Anterior cingulate cortex (tissue), 58 donors: ENCODE results near the gene BCDIN3D.

ENCODE experiments used
- DNase-seq, 58 donors: peaks; one replicate each; lab custom pipeline; 2025; lab: John Stamatoyannopoulos, UW

BCDIN3D gene

DNA sequence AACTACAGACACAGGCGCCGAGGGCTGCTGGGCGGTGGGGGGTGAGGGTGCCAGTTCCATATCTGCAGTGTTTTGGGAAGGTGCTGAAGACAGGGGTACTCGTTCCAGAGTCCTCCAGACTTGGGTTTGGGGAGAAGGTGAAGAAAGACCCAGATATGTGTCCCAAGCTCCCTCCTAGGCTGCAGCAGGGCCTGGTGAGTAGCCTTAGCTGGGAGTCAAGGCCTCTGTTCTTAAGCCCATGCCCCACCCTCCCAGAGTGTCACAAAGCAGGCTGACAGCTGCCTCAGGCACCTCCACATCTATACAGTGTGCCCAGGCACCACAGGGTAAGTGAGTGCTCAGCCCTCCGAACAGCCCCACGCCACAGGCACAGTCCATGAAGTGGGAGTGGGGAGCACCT is 19.0 kb downstream of the BCDIN3D start:
- no peak for DNase-seq

DNA sequence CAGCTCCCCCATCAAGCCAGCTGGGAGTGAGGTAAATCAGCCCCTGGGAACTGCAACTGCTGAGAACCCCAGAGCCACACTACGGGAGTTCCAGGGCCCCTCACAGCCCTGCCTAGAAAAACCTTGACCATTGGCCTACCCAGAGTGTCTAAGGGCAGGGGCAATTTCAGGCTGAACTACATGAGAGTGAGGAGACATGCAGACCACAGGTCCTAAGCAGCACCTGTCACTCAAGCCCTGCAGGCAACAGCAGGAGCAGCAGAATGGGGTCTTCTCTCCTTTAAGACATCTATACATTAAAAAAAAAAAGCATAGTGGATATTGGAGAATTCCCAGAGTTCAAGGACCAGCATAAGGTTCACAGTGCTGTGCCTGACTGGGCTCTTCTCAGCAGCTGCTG is 19.6 kb downstream of the BCDIN3D start:
- no peak for DNase-seq

DNA sequence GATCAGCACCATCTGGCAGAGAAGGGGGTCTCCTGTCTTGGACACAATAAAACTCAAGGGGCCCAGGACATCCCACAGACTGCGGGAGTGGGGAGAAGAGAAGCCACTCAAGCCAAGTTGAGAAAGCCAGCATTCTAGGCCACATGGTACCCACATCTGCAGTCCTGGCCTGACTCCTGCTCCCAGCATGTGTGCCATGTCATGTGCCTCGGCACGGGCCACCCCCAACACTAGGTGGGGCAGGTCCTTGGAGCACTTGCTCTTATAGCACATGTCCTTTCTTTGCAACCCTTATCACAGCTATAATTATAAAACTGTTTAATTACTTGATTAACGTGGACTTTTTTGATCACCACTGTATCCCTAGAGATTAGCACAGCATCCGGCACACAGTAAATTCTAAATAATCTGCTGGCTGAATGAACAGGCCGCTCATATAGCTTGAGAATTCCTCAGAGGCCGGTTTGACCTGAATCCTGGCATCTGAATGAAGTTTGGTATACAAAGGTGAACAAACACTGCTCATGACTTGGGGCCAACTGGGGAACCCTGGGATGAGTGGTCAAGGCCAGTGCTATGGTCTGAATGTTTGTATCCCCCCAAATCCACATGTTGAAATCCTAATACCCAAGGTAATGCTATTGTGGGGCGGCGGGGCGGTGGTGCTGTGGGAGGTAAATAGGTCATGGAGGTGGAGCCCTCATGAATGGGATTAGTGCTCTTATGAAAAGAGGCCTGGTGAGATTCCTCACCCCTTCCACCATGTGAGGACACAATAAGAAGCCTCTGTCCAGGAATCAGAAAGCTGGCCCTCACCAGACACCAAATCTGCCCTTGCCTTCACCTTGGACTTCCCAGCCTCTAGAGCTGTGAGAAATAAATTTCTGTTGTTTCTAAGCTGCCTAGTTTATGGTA is 21.3 kb downstream of the BCDIN3D start:
- DNase-seq, result peak in 10 of 58 donors; percentile 6 to 36 (median 24)

DNA sequence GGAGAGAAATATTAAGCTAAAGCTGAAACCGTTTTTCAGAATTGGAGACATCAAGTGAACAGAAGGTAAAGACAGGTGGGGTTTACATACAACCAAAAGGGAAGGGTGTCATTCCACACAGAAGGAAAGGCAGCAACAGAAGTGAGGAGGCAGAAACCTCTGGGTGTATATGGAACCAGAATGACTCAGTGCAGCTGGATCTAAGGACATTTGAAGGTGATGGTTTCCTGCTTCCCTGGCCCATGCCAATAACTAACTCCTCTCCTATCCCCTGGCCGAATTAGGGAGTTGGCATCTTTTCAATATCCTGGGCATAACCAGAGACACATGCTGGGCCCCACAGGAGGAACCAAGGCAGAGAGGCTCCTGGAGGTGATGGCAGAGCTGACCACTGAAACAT is 23.1 kb downstream of the BCDIN3D start:
- DNase-seq, result no peak

DNA sequence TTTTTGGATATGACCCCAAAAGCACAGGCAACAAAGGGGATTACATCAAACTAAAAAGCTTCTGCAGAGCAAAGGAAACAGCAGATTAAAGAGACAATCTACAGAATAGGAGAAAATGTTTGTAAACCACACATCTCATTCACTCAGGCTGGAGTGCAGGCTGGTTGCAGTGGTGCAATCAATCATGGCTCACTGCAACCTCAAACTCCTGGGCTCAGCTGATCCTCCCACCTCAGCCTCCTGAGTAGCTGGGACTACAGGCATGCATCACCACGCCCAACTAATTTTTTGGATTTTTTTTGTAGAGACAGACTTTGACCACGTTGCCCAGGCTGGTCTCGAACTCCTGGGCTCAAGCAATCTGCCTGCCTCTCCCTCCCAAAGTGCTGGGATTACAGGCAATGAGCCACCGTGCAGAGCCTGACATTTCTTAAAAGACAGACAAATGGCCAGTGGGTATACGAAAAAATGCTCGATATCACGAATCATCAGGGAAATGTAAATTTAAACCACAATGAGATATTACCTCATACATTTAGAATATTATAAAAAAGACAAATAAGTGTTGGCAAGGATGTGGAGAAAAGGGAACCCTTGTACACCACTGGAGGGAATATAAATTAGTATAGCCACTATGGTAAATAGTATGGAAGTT is 24.5 kb downstream of the BCDIN3D start:
- no peak for DNase-seq

DNA sequence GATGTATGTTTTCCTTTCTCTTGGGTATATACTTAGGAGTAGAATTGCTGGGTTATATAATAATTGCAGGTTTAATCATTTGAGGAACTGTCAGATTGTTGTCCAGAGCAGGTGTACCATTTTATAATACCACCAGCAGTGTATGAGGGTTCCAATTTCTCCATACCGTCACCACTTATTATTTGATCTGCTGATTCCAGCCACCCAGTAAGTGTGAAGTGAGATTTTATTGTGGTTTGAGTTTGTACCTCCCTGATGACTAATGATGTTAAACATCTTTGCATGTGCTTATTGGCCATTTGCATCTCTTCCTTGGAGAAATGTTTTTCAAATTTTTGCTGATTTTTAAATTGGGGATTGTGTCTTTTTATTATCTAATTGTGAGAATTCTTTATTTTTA is 29.8 kb downstream of the BCDIN3D start:
- DNase-seq, result no peak

DNA sequence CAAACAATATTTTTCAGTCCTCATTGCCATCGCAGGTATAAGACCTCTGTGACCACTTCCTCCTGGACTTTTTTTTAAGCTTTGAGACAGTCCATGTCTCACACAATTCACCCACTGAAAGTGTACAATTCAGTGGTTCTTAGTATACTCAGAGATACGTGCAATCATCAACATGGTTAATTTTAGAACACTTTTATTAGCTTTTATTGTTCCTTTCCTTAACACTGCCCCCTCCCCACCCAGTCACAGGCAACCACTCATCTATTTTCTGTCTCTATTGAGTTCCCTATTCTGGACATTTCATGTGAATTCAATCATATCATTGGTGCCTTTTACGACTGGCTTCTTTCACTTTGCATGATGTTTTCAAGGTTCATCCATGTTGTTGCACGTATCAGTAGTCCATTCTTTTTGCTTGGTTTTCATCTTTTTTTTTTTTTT is 30.9 kb downstream of the BCDIN3D start:
- no peak for DNase-seq

DNA sequence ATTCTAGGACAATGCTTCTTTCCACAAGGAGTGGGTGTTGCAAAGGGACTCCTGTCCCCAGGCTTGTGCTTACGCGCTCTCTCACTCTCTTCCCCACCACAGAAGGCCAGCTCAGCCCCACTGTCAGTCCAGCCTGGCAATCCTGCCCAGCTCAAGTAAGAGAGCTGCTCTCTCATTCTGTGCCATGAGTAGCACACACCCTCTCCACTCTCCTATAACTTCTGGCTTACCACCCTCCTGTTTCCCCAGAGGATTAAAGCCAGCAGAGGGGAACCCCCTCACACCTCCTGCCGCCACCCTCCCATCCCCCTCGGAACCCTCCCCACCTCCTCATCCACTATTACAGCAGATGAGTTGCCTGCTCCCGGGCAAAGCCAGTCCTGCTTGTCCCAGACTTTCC is 31.8 kb downstream of the BCDIN3D start:
- DNase-seq, result peak in 1 of 58 donors; percentile 8

DNA sequence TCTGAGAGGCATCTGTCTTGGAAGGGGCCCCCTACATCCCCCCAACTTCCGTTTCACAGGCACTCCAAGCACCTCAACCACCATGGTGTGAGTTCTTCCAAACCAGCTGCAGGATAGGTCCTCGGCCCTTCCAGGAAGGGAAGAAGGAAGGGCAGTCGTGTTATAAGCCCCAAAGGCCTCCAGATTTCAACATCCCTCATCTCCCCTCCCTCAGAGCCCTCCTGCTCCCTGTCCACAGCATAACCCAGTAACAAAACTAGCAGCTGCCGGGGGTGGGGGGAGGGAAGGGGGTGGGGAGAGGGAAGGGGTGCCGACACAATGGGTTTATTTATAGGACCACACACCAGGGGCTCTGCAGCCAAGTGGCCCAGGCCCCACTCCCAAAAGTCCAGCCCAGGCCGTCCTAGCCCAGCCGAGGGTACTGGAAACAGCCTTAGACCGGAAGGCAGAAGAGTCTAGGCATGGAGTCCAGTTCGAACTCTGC is 33.0 kb downstream of the BCDIN3D start:
- peak in 20 of 58 donors; percentile 4 to 65 (median 28) for DNase-seq

DNA sequence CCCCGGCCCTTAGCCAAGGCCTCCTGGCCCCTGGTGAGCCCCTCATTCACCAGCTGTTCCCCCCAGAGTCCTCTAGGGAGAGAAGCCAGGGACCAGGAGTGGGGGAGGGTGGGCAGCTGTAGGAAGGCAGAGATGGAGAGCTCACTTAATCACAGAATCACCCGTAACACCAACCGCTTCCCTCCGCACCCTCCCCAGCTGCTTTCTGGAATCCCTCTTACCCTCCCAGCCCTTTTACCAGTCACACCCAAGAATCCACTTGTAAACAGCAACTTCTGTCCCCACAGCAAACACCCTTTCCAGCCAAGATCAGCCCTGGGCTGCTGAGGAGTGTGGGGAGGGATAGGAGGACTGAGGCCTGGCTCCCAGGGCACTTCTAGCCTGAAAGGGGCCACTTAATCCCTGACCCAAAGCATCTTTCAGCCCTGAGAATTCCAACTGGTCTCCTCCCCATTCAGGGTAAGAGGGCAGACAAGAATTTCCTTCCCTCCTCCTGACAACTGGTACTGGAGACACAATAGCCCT is 33.5 kb downstream of the BCDIN3D start:
- peak in 7 of 58 donors; percentile 12 to 54 (median 32) for DNase-seq

DNA sequence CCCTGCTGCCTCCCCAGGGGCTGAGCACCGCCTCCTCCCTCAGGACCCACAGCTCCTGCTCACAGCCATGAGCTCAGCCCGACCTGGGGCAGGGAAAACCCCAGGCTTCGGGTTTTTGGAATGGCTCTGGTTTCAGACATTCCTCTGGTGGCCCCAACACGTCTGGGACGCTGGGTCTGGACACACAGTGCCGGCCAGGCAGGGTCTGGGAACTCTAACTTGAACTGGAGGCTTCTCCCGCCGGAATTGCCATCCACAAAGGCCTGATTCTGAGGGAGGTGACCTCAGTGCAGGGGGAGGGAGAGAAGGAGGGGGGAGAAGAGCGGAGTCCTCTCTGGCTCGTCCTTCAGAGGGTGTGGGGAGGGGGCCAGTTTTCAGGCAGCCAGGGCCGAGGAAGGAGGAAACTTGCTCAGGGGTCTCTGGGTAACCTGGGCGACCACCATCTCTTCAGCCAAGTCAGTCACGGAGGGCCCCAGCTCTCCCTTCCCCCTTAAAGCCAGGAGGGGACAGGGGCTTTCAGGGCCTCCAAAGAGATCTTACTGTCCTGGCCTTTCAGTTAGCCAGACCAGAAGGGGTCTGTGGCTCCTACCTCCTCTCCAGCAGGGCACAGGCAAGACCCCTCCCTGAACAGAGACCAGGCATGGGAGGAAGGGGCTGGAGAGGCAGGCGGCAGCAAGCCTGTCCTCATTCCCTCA is 34.1 kb downstream of the BCDIN3D start:
- peak in 37 of 58 donors; percentile 4 to 77 (median 41) for DNase-seq

DNA sequence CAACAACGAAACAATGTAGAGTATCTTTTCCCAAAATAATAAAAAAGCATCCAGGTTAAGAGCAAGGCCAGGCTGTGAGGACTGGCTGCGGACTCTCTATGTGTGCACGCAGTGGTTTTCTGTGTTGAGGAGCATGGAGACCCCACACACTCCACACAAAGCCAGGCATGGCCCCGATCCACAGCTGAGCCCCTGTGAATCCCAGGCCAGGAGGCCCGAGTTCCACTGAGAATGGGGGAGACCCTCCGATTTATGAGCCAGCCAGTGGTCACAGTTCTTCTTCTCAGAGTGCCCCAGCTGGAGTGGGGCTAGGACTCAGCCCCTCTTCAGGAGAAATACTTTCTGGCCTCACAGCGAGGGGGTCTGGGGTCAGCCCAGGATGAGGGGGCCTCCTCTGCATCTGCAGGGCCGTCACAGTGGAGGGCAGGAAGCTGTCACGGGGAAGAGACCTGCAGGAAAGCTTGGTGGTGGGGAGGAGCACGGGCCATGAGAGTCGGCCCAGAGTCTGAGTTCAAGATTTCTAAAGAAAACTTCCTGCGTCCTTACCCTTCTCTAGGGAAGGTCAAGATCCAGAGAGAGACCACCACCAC is 34.8 kb downstream of the BCDIN3D start:
- DNase-seq, result no peak

DNA sequence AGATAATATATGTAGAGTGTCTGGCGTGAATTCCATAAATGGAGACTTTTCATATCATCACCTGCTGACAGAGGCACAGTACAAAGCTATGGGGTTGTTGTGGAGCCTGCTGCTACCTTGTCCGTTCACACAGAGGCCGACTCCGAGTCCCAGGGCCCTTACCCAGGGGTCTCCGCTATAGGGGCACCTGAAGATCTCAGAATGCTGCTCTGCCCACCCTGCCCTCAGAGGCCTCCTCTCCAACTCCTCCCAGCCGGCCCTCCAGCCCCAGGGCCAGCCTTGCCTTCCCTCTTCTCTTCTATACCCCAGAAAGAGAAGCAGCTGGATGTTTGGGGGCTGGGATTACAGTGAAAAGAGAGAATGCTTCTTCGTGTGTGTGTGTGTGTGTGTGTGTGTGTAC is 36.0 kb downstream of the BCDIN3D start:
- no peak for DNase-seq

DNA sequence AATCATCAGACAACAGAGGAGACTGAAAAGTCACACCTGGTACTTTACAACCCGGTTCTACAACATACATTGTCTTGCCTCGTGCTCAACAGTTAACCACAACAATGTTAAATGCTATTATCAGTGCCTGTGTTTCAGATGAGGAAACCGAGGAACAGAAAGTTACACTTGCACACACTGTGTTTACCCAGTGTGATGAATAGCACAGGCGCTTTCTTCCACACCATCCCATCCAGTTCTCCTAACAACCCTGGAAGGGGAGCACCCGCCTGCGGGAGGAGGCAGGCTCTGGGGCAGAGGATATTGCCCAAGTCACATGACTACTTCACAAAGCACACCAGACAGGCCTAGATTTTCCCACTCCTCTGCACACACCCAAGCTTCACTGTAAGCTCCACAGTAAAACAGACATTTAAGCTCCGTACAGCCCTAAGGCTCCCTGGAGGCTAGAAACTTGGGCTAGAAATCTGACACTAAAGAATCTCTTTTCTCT is 36.5 kb downstream of the BCDIN3D start:
- no peak for DNase-seq

DNA sequence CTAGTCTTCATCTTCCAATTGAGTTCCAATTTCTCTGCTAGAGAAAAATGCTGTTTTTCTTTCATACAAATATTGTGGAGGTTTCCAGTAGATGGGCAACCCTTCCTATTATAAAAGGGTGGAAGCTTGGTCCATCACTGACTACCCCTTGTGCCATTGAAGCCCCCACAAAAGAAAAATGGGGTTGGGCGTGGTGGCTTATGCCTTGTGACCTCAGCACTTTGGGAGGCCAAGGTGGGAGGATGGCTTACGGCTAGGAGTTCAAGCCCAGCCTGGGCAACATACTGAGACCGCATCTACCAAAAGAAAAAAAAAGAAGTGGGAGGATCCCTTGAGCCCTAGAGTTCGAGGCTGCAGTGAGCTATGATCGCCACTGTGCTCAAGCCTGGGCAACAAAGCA is 37.5 kb downstream of the BCDIN3D start:
- no peak for DNase-seq

DNA sequence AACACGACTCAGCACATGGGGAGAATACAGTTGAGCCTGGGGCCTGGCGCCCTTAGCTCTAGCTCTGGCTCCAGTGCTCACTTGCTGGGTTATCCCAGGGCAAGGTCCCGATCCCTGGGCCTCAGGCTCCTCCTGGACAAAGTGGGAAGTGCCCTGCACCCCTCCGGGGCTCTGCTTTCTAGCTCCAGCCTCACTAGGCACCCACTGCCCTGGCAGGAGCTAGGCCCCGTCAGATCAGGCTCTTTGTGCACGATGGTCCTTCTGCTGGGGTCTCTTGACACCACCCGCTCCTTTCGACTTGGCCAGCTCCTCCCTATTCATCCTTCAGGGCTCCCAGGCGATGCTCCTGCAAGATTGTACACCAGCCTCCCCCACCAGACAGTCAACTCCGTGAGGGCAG is 38.1 kb downstream of the BCDIN3D start:
- no peak for DNase-seq

DNA sequence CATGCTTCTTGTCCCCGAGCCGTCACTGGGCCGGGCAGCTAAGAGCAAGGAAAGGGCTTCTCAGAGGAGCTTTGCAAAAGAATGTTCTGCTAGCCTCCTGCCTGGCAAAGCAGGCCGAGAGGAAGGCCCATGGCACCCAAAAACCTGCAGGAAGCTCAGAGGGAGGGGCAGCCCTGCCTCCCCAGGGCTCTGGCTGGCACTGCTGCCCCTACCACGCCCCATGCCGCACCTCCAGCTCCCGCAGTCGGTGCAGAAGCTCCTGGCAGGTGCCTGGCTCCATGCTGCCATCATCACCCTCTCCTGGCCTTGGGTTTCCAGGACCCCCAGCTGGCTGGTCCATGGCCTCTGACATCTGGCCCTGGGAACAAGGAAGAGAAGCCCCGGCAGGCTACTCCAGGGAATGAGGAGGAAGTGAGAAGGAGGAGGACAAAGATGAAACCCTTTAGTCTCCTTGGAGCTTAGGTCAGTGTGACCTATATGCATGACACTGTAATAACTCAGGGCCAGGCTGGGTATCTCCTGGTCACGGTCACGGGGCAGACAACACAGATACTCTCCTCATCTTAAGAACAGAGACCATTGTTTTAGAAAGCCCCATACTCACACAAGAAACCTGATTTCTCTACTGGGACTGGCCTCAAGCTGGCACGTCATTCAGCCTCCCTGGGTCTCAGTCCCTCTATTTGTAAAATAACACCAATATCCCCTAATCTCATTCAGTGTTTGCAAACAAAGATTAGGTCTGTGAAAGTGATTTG is 39.0 kb downstream of the BCDIN3D start:
- no peak for DNase-seq

DNA sequence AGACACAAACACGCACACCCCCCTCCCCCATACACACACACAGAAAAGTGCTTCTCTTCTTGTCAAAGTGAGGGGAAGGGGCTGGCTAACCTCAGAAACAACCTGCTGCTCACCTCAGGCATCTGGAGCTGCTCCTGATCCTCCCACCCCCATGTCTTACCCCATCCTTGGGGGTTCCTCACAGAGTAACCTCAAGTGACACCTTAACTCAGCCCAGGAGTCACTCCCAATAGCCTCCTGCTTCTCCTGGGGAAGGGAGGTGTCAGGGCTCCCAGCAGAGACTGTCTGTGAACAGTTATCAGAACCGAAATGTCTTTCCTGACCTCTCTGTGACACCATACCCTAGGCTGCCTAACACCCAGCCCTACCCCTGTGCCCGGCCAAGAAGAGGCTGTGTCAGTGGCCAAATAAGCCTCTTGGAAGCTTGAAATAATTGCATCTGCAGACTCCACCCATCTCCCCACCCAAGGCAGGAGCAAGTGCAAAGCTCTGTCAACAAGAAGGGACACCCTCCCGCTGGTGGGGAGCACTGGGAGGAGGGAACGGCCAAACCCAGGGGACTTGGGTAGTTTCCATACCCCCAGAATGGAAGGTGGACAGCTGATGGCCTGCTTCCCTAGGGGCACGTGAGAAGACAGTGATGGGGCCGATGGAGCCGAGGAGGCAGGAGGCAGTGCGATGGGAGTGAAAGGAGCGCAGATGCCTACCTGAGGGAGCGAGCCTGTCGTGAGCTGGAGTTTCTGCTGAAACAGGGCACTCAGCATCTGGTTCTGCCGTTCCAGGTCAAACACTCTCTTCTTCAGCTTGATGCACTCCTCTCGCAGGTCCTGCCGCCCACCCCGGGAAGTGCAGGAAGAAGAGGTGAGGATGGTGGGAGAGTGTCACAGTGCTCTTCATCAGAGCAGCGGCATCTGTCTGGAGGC is 41.5 kb downstream of the BCDIN3D start:
- no peak for DNase-seq
